Measurements from ENCODE around the gene PACRG.

DNA sequence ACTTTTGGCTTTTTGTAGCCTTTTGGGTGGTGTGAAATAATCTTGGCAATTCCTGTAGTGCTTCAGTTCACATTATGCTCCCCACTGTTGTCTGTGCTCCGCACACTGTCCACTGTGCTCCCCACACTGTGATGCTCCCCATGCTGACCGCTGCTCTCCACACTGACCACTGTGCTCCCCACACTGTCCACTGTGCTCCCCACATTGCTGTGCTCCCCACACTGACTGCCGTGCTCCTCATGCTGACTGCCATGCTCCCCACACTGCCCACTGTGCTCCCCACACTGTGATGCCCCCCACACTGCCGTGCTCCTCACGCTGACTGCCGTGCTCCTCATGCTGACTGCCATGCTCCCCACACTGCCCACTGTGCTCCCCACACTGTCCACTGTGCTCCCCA, 118.9 kb downstream of the PACRG start:
- TF ChIP-seq IRF2 (CRISPR knock-in tag; IDR thresholded peaks at IDR 0.05): no peak
- no peak for TF ChIP-seq MYNN (CRISPR knock-in tag; IDR thresholded peaks at IDR 0.05; ENCODE audit: low read depth)
- no peak for TF ChIP-seq TCF7 (IDR thresholded peaks at IDR 0.05; ENCODE audit: low read depth)
- no peak for TF ChIP-seq ZNF121 (CRISPR knock-in tag; IDR thresholded peaks at IDR 0.05)
- no peak for TF ChIP-seq SETDB1 (CRISPR knock-in tag; IDR thresholded peaks at IDR 0.05; ENCODE audit: borderline replicate concordance)
- TF ChIP-seq, protein P1, sequence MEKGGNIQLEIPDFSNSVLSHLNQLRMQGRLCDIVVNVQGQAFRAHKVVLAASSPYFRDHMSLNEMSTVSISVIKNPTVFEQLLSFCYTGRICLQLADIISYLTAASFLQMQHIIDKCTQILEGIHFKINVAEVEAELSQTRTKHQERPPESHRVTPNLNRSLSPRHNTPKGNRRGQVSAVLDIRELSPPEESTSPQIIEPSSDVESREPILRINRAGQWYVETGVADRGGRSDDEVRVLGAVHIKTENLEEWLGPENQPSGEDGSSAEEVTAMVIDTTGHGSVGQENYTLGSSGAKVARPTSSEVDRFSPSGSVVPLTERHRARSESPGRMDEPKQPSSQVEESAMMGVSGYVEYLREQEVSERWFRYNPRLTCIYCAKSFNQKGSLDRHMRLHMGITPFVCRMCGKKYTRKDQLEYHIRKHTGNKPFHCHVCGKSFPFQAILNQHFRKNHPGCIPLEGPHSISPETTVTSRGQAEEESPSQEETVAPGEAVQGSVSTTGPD (CRISPR knock-in tag; IDR thresholded peaks at IDR 0.05): no peak
- TF ChIP-seq ZBTB8A (CRISPR knock-in tag; IDR thresholded peaks at IDR 0.05; ENCODE audit: borderline replicate concordance, low read depth): no peak
- no peak for TF ChIP-seq KLF16 (CRISPR knock-in tag; IDR thresholded peaks at IDR 0.05)
- TF ChIP-seq NFATC3 (CRISPR knock-in tag; IDR thresholded peaks at IDR 0.05): no peak
- TF ChIP-seq, protein P2, sequence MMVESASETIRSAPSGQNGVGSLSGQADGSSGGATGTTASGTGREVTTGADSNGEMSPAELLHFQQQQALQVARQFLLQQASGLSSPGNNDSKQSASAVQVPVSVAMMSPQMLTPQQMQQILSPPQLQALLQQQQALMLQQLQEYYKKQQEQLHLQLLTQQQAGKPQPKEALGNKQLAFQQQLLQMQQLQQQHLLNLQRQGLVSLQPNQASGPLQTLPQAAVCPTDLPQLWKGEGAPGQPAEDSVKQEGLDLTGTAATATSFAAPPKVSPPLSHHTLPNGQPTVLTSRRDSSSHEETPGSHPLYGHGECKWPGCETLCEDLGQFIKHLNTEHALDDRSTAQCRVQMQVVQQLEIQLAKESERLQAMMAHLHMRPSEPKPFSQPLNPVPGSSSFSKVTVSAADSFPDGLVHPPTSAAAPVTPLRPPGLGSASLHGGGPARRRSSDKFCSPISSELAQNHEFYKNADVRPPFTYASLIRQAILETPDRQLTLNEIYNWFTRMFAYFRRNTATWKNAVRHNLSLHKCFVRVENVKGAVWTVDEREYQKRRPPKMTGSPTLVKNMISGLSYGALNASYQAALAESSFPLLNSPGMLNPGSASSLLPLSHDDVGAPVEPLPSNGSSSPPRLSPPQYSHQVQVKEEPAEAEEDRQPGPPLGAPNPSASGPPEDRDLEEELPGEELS (CRISPR knock-in tag; IDR thresholded peaks at IDR 0.05): no peak
- TF ChIP-seq MYC (CRISPR knock-in tag; IDR thresholded peaks at IDR 0.05; ENCODE audit: borderline replicate concordance): no peak
- no peak for TF ChIP-seq ZSCAN30 (CRISPR knock-in tag; IDR thresholded peaks at IDR 0.05)
- TF ChIP-seq, protein P3, sequence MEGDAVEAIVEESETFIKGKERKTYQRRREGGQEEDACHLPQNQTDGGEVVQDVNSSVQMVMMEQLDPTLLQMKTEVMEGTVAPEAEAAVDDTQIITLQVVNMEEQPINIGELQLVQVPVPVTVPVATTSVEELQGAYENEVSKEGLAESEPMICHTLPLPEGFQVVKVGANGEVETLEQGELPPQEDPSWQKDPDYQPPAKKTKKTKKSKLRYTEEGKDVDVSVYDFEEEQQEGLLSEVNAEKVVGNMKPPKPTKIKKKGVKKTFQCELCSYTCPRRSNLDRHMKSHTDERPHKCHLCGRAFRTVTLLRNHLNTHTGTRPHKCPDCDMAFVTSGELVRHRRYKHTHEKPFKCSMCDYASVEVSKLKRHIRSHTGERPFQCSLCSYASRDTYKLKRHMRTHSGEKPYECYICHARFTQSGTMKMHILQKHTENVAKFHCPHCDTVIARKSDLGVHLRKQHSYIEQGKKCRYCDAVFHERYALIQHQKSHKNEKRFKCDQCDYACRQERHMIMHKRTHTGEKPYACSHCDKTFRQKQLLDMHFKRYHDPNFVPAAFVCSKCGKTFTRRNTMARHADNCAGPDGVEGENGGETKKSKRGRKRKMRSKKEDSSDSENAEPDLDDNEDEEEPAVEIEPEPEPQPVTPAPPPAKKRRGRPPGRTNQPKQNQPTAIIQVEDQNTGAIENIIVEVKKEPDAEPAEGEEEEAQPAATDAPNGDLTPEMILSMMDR (CRISPR knock-in tag; IDR thresholded peaks at IDR 0.05): no peak
- TF ChIP-seq FOXA1 (IDR thresholded peaks at IDR 0.05): no peak
- no peak for TF ChIP-seq FOXA1 (CRISPR knock-in tag; IDR thresholded peaks at IDR 0.05)
